RCC 7860 (cell line): ENCODE measurements around the gene CLASRP.
"Not testable (repeated sequence)": the region's sequence is repeated elsewhere in the genome, so short reads cannot be mapped to it uniquely, and the experiment has no call there.

Experiments
- DNase-seq: peaks from one replicate; pipeline ENCODE4 v3.0.0-alpha.2; 2015; ENCODE audit warnings: low spot score
- FAIRE-seq: peaks from 2 replicates; lab custom pipeline; 2012; peaks lifted over from hg19 to GRCh38; lab: Jason Lieb, UNC

Gene CLASRP

DNA sequence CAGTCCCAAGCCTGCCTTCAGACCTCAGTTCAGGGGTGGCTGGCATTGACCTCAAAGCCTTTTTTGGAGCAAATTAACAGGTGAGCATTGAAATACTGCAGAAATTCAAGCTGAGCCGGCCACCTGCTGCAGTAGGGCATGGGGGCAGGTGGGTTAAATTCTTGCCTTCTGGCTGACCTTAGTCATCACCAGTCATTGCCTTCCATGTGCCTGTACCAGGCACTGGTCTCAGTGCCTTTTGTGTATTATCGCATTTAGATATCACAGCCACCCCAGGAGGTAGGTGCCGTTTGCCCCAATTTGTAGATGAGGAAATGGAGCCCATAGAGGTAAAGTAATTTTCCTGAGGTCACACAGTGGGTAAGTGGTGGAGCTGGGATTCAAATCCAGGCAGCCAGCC lies 61.4 kb downstream of the CLASRP start:
- FAIRE-seq (no peak), DNase-seq (no peak)

- FAIRE-seq (peak; percentile 82), DNase-seq (peak; percentile 83)
These were observed 62.0 kb downstream of the CLASRP start for GRCh38 chr19:45100846-45101252.

GRCh38 chr19:45101806-45102205 lies 63.0 kb downstream of the CLASRP start:
- DNase-seq (no peak), FAIRE-seq (no peak)

DNA sequence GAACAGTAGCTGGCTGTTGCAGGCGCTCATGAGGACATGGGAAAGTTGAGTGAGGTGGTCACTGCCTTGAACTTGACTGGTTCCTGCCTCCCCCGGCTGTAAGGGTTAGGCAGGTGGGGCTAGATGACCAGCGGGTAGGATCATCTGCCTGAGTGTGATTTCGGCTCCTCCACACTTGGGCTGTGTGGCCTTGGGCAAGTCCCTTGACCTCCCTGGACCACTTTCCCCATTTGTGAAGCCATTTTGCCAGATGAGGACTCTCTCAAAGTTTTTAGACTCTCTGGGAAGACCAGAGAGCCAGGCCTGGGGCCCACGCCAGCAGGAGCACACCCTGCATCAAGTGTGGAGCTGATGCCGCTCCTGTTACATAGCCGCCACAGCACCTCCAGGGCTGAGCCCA lies 63.6 kb downstream of the CLASRP start:
- FAIRE-seq (no peak), DNase-seq (no peak)

DNA sequence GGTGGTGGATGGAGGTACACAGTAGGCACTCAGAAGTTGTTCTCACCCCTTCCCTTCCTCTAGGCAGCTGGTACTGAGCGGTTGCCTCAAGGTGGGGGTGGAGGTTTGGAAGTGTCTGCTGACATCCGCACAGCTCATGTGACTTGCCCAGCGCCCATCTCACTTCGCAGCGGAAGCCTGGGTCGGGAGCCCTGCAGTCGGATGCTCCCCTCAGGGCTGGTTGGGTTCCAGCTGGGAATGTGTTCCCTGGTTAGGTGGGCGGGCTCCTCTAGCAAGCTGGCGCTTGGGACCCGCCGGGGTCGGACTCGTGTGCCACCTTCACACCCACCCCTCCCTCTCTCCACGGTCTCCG lies 64.3 kb downstream of the CLASRP start:
- FAIRE-seq: no peak

DNA sequence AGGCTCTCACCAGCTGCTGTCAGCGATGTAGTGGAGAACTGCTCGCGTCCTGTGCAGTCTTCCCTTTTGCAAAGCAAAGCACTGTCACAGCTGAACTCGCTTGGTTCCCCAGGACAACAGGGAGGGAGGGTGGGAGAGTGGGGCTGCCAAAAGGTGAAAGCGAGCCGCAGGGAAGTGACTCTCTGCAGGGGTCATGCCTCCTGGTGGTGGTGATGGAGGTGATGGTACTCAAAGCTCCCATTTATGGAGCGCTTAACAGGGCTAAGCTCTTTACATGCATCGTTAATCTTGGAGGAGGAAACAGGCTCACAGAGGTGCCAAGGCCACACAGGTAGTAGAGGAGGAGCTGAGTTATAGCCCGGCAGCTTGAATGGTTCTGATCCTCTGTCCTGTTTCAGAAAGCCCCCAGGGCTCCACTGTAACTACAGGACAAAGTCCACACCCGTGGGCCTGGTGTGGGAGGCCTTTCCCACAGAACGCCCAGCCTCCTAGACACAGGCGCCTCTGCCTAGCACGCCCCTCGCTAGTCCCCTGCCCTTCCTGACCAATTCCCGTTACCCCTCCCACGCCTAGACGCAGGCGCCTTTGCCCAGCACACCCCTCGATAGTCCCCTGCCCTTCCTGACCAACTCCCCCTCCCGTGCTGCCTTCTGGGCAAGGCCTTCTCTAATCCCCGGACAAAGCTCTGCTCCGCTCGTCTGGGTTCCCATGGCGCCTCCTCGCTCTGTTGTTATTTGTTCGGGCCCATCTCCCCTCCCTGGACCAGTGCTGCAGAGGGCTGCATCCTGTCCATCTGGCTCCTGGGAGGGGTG lies 64.9 kb downstream of the CLASRP start:
- FAIRE-seq (no peak), DNase-seq (no peak)

More for the DNA sequence above, 64.3 kb downstream of the CLASRP start:
- no peak for DNase-seq

GRCh38 chr19:45104658-45105349 lies 66.0 kb downstream of the CLASRP start:
- FAIRE-seq: no peak
- no peak for DNase-seq

- DNase-seq, FAIRE-seq: not testable (repeated sequence)
These were observed 67.5 kb downstream of the CLASRP start for GRCh38 chr19:45106363-45106762.

- DNase-seq (no peak), FAIRE-seq (no peak)
These were observed 68.8 kb downstream of the CLASRP start for GRCh38 chr19:45107621-45108150.

- FAIRE-seq (no peak), DNase-seq (no peak)
These were observed 72.0 kb downstream of the CLASRP start for GRCh38 chr19:45110851-45111266.

- no peak for FAIRE-seq
These were observed 73.4 kb downstream of the CLASRP start for GRCh38 chr19:45112111-45112827.

GRCh38 chr19:45113628-45114027 lies 74.8 kb downstream of the CLASRP start:
- FAIRE-seq: no peak

More at GRCh38 chr19:45112111-45112827, 73.4 kb downstream of the CLASRP start:
- no peak for DNase-seq

DNA sequence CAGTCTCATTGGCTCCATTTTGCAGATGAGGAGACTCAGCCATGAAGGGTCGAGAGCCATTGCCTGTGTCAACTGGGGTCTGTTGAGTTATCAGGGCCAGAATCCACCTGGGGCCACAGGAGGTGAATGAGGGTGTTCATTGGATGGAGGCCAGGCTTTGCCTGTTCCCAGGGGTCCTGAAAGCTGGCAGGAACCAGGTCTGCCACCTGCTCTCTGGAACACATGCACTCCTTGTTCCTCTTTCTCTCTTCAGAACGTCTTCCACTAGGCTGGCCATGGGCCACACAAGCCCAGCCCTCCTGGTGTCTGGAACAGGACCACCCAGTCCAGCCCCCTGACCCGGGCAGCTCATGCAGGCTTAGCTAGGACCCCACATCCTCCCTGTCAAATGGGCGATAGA lies 75.3 kb downstream of the CLASRP start:
- DNase-seq (no peak), FAIRE-seq (no peak)

More at GRCh38 chr19:45113628-45114027, 74.8 kb downstream of the CLASRP start:
- no peak for DNase-seq

DNA sequence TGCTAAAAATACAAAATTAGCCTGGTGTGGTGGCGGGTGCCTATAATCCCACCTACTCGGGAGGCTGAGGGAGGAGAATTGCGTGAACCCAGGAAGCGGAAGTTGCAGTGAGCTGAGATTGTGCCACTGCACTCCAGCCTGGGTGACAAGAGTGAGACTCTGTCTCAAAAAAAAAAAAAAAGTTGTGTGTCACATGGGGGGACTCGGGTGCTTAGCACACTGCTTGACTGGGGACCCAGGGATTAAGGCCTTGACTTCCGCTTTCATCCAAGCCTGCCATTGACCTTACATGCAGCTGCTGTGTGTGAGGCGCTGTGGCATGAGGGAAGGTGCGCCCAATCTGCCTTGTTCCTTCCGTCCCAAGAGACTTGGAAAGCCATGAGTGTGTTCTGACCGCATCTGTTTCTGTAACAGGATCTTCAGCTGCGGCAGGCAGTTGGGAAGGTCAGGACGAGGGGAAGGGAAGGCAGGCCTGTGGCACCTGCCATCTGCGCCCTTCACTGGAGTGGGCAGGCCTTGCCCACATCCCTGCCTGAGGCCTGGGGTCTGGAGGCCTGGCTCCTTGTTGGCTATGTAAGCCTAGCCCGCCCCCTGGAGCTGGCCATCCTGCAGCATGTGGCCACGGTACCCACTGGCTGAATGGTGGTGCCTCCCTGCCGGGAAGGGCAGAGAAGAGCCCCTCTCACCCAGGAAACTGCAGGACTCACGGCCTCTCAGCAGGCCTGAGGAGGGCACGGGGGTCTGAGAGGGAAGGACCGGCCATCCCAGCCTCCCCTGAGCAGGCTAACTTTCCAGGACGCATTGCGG lies 77.2 kb downstream of the CLASRP start:
- no peak for FAIRE-seq
- DNase-seq: no peak

GRCh38 chr19:45117167-45117594 lies 78.3 kb downstream of the CLASRP start:
- no peak for DNase-seq
- no peak for FAIRE-seq

DNA sequence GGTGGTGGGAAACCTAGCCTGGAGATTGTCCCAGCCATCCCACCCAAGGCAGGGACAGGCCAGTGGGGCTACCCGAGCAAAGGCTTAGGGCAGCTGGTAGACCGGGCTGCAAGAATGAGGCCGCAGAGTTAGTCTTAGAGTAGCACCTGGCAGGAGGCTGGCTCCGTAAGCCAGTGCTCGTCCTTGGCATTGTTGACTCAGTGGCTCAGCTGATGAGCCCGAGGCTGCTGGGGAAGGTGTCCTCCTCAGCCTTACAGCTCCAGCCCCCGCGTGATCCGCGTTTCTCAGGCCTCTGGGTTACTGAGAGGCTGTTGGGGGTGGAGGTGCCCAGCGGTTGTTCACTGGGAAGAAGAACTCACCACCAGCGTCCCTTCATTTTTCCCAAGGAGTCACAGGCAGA lies 78.8 kb downstream of the CLASRP start:
- no peak for DNase-seq
- no peak for FAIRE-seq

DNA sequence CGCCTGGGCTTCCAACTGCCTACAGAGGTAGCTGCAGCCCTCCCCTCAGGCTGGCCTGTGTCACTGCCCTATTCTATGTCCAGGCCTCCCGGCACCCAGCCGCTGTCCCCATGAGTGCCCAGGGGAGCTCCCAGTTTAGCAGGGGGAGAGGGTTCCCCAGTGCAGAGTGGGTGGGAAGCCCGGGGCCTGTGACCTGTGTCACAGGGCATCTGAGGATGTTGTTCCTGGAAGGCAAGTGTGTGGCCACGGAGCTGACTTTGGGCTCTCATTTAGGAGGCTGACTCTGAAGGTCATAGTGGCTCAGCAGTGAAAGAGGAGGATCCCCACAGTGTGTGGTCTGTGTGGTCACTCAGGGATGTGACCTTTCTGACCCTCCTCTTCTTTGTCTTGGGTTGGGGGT lies 79.3 kb downstream of the CLASRP start:
- FAIRE-seq: no peak
- DNase-seq: no peak

GRCh38 chr19:45118591-45119355 lies 79.9 kb downstream of the CLASRP start:
- FAIRE-seq, DNase-seq: not testable (repeated sequence)

GRCh38 chr19:45119582-45119981 lies 80.7 kb downstream of the CLASRP start:
- FAIRE-seq: no peak
- DNase-seq: no peak
